WTC11 (cell line): ENCODE results near the gene THSD8. TPM values are rescaled to one million over a fixed set of nuclear protein-coding genes. Genes with fewer than 3 reads are reported as not detected.

Experiments
- ATAC-seq: fragments of 200-7000 bp; cut with Tn5 transposase; 2 replicates; pipeline ENCODE4 v1.10.0; 2021; ENCODE audit warnings: mild to moderate bottlenecking, moderate library complexity
- CTCF ChIA-PET: fragments of 300-600 bp; sonication (Branson Sonifier 250); formaldehyde crosslinking; loops from one replicate; lab custom pipeline; 2021; ENCODE audit warnings: antibody characterized with exemption; lab: Charles Lee
- POLR2A ChIA-PET: fragments of 350-600 bp; sonication (Branson Sonifier 250); formaldehyde crosslinking; loops from one replicate; lab custom pipeline; 2021; ENCODE audit warnings: antibody characterized with exemption; lab: Charles Lee
- DNase-seq: peaks from one replicate; pipeline ENCODE4 v3.0.0; 2021; ENCODE audit warnings: low spot score
- H3K27ac Mint-ChIP-seq: 2 replicates; pipeline ENCODE4 v1.8.0; 2021; ENCODE audit warnings: mixed read lengths
- H3K27me3 Mint-ChIP-seq: 2 replicates; pipeline ENCODE4 v1.8.0; 2021; ENCODE audit warnings: low read depth, mild to moderate bottlenecking, moderate library complexity, mixed read lengths
- H3K36me3 Mint-ChIP-seq: 2 replicates; pipeline ENCODE4 v1.8.0; 2021; ENCODE audit warnings: mixed read lengths
- H3K4me1 Mint-ChIP-seq: 2 replicates; pipeline ENCODE4 v1.8.0; 2022; ENCODE audit warnings: mixed read lengths
- H3K4me3 Mint-ChIP-seq: 2 replicates; pipeline ENCODE4 v1.8.0; 2021; ENCODE audit warnings: mild to moderate bottlenecking, moderate library complexity, mixed read lengths
- H3K9me3 Mint-ChIP-seq: 2 replicates; pipeline ENCODE4 v1.8.0; 2021; ENCODE audit warnings: mixed read lengths
- AR ChIP-seq: fragments of 250-450 bp; sonication (Bioruptor Pico); IDR thresholded peaks from 2 replicates; pipeline ENCODE4 v1.9.0; 2021; ENCODE audit warnings: mild to moderate bottlenecking
- ESRRA ChIP-seq: sonication (generic); formaldehyde crosslinking; IDR thresholded peaks from 2 replicates; pipeline ENCODE4 v1.8.1; 2022; ENCODE audit warnings: mild to moderate bottlenecking, missing genetic modification reagents, borderline replicate concordance
- ETV6 ChIP-seq: sonication (generic); formaldehyde crosslinking; IDR thresholded peaks from 2 replicates; pipeline ENCODE4 v1.8.1; 2022; ENCODE audit warnings: mild to moderate bottlenecking, missing genetic modification reagents
- HMGXB4 ChIP-seq: sonication (generic); formaldehyde crosslinking; IDR thresholded peaks from 2 replicates; pipeline ENCODE4 v1.8.1; 2023; ENCODE audit warnings: mild to moderate bottlenecking, moderate library complexity, missing genetic modification reagents
- IRF1 ChIP-seq: sonication (generic); formaldehyde crosslinking; IDR thresholded peaks from 2 replicates; pipeline ENCODE4 v1.8.0; 2023; ENCODE audit warnings: missing genetic modification reagents
- JUN ChIP-seq: sonication (generic); formaldehyde crosslinking; IDR thresholded peaks from 2 replicates; pipeline ENCODE4 v1.8.0; 2023; ENCODE audit warnings: mild to moderate bottlenecking, missing genetic modification reagents
- MAX ChIP-seq: sonication (generic); formaldehyde crosslinking; IDR thresholded peaks from 2 replicates; pipeline ENCODE4 v1.8.0; 2022; ENCODE audit warnings: mild to moderate bottlenecking, missing genetic modification reagents
- NR2C2 ChIP-seq: sonication (generic); formaldehyde crosslinking; IDR thresholded peaks from 2 replicates; pipeline ENCODE4 v1.8.0; 2022; ENCODE audit warnings: mild to moderate bottlenecking, missing genetic modification reagents
- NR3C1 ChIP-seq: sonication (generic); formaldehyde crosslinking; conservative IDR thresholded peaks from 2 replicates; pipeline ENCODE4 v1.8.1; 2023; ENCODE audit warnings: low read depth, mild to moderate bottlenecking, missing genetic modification reagents
- PREB ChIP-seq: sonication (generic); formaldehyde crosslinking; IDR thresholded peaks from 2 replicates; pipeline ENCODE4 v1.8.1; 2022; ENCODE audit warnings: mild to moderate bottlenecking, missing genetic modification reagents, moderate library complexity, borderline replicate concordance
- RELA ChIP-seq: sonication (generic); formaldehyde crosslinking; IDR thresholded peaks from 2 replicates; pipeline ENCODE4 v1.8.1; 2022; ENCODE audit warnings: missing genetic modification reagents, mild to moderate bottlenecking, borderline replicate concordance
- SP1 ChIP-seq: sonication (generic); formaldehyde crosslinking; conservative IDR thresholded peaks from 2 replicates; pipeline ENCODE4 v1.8.1; 2022; ENCODE audit warnings: missing genetic modification reagents
- TEAD1 ChIP-seq: sonication (generic); formaldehyde crosslinking; IDR thresholded peaks from 2 replicates; pipeline ENCODE4 v1.8.0; 2022; ENCODE audit warnings: mild to moderate bottlenecking, missing genetic modification reagents
- ZBTB21 ChIP-seq: sonication (generic); formaldehyde crosslinking; IDR thresholded peaks from 2 replicates; pipeline ENCODE4 v1.8.1; 2023; ENCODE audit warnings: mild to moderate bottlenecking, missing genetic modification reagents, borderline replicate concordance
- ZNF232 ChIP-seq: sonication (generic); formaldehyde crosslinking; IDR thresholded peaks from 2 replicates; pipeline ENCODE4 v1.8.0; 2022; ENCODE audit warnings: mild to moderate bottlenecking, missing genetic modification reagents
- ZNF263 ChIP-seq: sonication (generic); formaldehyde crosslinking; IDR thresholded peaks from 2 replicates; pipeline ENCODE4 v1.8.1; 2022; ENCODE audit warnings: low read depth, mild to moderate bottlenecking, moderate library complexity, missing genetic modification reagents
- total RNA-seq: library from RNA; stranded (reverse); gene quantifications from 3 replicates; pipeline ENCODE4 v1.2.3, GENCODE V29; 2021
- TF ChIP-seq, protein P1 (sequence below): sonication (generic); formaldehyde crosslinking; IDR thresholded peaks from 2 replicates; pipeline ENCODE4 v1.8.0; 2023; ENCODE audit warnings: missing genetic modification reagents, mild to moderate bottlenecking, borderline replicate concordance
- TF ChIP-seq, protein P2 (sequence below): sonication (generic); formaldehyde crosslinking; IDR thresholded peaks from 2 replicates; pipeline ENCODE4 v1.8.1; 2022; ENCODE audit warnings: mild to moderate bottlenecking, moderate library complexity, missing genetic modification reagents
- TF ChIP-seq, protein P3 (sequence below): sonication (generic); formaldehyde crosslinking; IDR thresholded peaks from 2 replicates; pipeline ENCODE4 v1.8.1; 2022; ENCODE audit warnings: missing genetic modification reagents, borderline replicate concordance

Gene THSD8
- total RNA-seq, 1 experiment from 2014 or later = 30.1 TPM

DNA sequence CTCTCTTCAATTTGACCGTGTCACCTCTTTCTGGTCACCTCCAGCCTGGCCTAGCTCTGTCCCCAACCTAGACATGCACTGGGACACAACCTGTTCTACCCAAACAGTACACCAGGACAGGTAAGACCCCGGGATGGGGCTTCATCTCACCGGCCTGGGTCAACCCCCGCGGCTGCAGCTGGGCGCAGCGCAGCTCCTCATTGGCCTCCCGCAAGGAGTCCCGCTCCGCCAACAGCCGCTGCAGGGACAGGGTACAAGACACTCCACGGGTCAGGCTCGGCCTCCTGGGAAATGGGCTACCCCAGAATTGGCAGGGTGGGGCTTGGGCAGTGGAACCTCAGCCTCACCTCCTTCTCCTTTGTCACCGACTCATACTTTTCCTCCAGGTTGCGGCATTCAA, 34.2 kb upstream of the THSD8 start:
- ATAC-seq (no peak), DNase-seq (no peak)
- ChIA-PET CTCF (interaction anchor here (0.7 to 11.1 kb wide), 6 partner anchors 9 to 80 kb away, joined by 3 to 341 read pairs (median 48); partner anchors contain the start of genes GET3, HOOK2, JUNB and PRDX2), POLR2A (interaction anchor here (1.4 to 2.2 kb wide), 2 partner anchors 25 to 105 kb away, joined by 4 to 10 read pairs; no protein-coding TSS in a partner anchor)
- Mint-ChIP-seq H3K27me3 (no peaks in the 10 kb centered on the region; the same call in 1 of the 2 replicates), H3K4me3 (no peak overlapping the region), H3K27ac (no peak overlapping the region; the same call in 1 of the 2 replicates), H3K4me1 (peaks cover 17% of the 10 kb centered on the region), H3K36me3 (peaks cover 26% of the 10 kb centered on the region), H3K9me3 (no peaks in the 10 kb centered on the region)
- TF ChIP-seq NR2C2 (CRISPR knock-in tag) (0 out of 2 replicates have a peak, but pooled peaks have one; percentile 20), NR3C1 (CRISPR knock-in tag) (no peak), JUN (no peak)

- CTCF ChIA-PET = interaction anchor here (0.6 to 3.4 kb wide), 23 partner anchors 9 to 127 kb away, joined by 3 to 37 read pairs (median 5); partner anchors contain the start of genes JUNB, RNASEH2A and TRIR
- H3K9me3 Mint-ChIP-seq = no peaks in the 10 kb centered on the region
- 0 out of 2 replicates have a peak overlapping the region, but pooled peaks have one; percentile 27 for H3K27ac Mint-ChIP-seq
- H3K4me1 Mint-ChIP-seq = peaks cover 22% of the 10 kb centered on the region
- ATAC-seq (peak; percentile 75), DNase-seq (peak; percentile 85)
- peak overlapping the region; percentile 38 for H3K4me3 Mint-ChIP-seq
- H3K36me3 Mint-ChIP-seq = peaks cover 22% of the 10 kb centered on the region
- POLR2A ChIA-PET = interaction anchor here (0.7 to 1.2 kb wide), 3 partner anchors 12 to 27 kb away, joined by 3 read pairs; no protein-coding TSS in a partner anchor
- H3K27me3 Mint-ChIP-seq = no peaks in the 10 kb centered on the region; the same call in 1 of the 2 replicates
- TF ChIP-seq TEAD1 (CRISPR knock-in tag) = peak; percentile 88
- TF ChIP-seq ESRRA (CRISPR knock-in tag) = no peak; the same call in 1 of the 2 replicates
- peak; percentile 91 for TF ChIP-seq SP1
- 0 out of 2 replicates have a peak, but pooled peaks have one; percentile 68 for TF ChIP-seq RELA
- TF ChIP-seq PREB (CRISPR knock-in tag) = no peak
- peak; percentile 85 for TF ChIP-seq ETV6 (CRISPR knock-in tag)
- no peak for TF ChIP-seq ZNF263 (CRISPR knock-in tag)
- peak; percentile 60 for TF ChIP-seq IRF1 (CRISPR knock-in tag)
- TF ChIP-seq ZBTB21 = peak; percentile 64; the same call in 1 of the 2 replicates
- TF ChIP-seq, protein P1, sequence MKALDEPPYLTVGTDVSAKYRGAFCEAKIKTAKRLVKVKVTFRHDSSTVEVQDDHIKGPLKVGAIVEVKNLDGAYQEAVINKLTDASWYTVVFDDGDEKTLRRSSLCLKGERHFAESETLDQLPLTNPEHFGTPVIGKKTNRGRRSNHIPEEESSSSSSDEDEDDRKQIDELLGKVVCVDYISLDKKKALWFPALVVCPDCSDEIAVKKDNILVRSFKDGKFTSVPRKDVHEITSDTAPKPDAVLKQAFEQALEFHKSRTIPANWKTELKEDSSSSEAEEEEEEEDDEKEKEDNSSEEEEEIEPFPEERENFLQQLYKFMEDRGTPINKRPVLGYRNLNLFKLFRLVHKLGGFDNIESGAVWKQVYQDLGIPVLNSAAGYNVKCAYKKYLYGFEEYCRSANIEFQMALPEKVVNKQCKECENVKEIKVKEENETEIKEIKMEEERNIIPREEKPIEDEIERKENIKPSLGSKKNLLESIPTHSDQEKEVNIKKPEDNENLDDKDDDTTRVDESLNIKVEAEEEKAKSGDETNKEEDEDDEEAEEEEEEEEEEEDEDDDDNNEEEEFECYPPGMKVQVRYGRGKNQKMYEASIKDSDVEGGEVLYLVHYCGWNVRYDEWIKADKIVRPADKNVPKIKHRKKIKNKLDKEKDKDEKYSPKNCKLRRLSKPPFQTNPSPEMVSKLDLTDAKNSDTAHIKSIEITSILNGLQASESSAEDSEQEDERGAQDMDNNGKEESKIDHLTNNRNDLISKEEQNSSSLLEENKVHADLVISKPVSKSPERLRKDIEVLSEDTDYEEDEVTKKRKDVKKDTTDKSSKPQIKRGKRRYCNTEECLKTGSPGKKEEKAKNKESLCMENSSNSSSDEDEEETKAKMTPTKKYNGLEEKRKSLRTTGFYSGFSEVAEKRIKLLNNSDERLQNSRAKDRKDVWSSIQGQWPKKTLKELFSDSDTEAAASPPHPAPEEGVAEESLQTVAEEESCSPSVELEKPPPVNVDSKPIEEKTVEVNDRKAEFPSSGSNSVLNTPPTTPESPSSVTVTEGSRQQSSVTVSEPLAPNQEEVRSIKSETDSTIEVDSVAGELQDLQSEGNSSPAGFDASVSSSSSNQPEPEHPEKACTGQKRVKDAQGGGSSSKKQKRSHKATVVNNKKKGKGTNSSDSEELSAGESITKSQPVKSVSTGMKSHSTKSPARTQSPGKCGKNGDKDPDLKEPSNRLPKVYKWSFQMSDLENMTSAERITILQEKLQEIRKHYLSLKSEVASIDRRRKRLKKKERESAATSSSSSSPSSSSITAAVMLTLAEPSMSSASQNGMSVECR (CRISPR knock-in tag) = peak; percentile 49; the same call in 1 of the 2 replicates
- TF ChIP-seq ZNF232 = peak; percentile 56; the same call in 1 of the 2 replicates
- TF ChIP-seq MAX (CRISPR knock-in tag) = peak; percentile 93
- TF ChIP-seq, protein P2, sequence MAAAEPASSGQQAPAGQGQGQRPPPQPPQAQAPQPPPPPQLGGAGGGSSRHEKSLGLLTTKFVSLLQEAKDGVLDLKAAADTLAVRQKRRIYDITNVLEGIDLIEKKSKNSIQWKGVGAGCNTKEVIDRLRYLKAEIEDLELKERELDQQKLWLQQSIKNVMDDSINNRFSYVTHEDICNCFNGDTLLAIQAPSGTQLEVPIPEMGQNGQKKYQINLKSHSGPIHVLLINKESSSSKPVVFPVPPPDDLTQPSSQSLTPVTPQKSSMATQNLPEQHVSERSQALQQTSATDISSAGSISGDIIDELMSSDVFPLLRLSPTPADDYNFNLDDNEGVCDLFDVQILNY (CRISPR knock-in tag) = 0 out of 2 replicates have a peak, but pooled peaks have one; percentile 37
- TF ChIP-seq AR (CRISPR knock-in tag) = no peak
- TF ChIP-seq, protein P3, sequence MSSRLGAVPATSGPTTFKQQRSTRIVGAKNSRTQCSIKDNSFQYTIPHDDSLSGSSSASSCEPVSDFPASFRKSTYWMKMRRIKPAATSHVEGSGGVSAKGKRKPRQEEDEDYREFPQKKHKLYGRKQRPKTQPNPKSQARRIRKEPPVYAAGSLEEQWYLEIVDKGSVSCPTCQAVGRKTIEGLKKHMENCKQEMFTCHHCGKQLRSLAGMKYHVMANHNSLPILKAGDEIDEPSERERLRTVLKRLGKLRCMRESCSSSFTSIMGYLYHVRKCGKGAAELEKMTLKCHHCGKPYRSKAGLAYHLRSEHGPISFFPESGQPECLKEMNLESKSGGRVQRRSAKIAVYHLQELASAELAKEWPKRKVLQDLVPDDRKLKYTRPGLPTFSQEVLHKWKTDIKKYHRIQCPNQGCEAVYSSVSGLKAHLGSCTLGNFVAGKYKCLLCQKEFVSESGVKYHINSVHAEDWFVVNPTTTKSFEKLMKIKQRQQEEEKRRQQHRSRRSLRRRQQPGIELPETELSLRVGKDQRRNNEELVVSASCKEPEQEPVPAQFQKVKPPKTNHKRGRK (CRISPR knock-in tag) = no peak
- peak; percentile 70; the same call in 1 of the 2 replicates for TF ChIP-seq HMGXB4 (CRISPR knock-in tag)
Observed at GRCh38 chr19:12769689-12770088, 32.2 kb upstream of the THSD8 start.
